ENCODE measurements around the gene SLC33A1. TPM values are rescaled to one million over a fixed set of nuclear protein-coding genes. Genes with fewer than 3 reads are reported as not detected.
A peak's percentile ranks its signal among the peaks of the same experiment; 100 is the strongest.

SLC33A1 gene
- total and polyA plus RNA-seq, 2 of the 13 experiments (the other 11 are each of a cell fraction or from before 2014, with no cell fraction given) = 20.0 to 32.1 TPM

GRCh38 chr3:155870133-155870944 is 16.1 kb upstream of the SLC33A1 start, which contains the start of gene GMPS (continued):
- TF ChIP-seq ZNF709 (CRISPR knock-in tag; IDR thresholded peaks at IDR 0.05) = peak; percentile 66; the same call in 1 of the 2 replicates
- TF ChIP-seq USF2 (IDR thresholded peaks at IDR 0.05; ENCODE audit: low read depth, low read length) = no peak
- no peak; the same call in 1 of the 2 replicates for TF ChIP-seq USF2 (CRISPR knock-in tag; IDR thresholded peaks at IDR 0.05; ENCODE audit: borderline replicate concordance)
- no peak for TF ChIP-seq ZNF282 (IDR thresholded peaks at IDR 0.05; ENCODE audit: partially characterized antibody)
- peak; percentile 96 for TF ChIP-seq SP4 (CRISPR knock-in tag; IDR thresholded peaks at IDR 0.05)
- TF ChIP-seq SMARCE1 (IDR thresholded peaks at IDR 0.05; ENCODE audit: borderline replicate concordance) = no peak
- TF ChIP-seq ZNF850 (CRISPR knock-in tag; conservative IDR thresholded peaks at IDR 0.05) = no peak; the same call in 1 of the 2 replicates
- TF ChIP-seq ZNF451 (CRISPR knock-in tag; IDR thresholded peaks at IDR 0.05) = no peak
- 0 out of 2 replicates have a peak, but pooled peaks have one; percentile 51 for TF ChIP-seq ZNF713 (CRISPR knock-in tag; IDR thresholded peaks at IDR 0.05)
- no peak; the same call in 1 of the 2 replicates for TF ChIP-seq ZNF652 (CRISPR knock-in tag; IDR thresholded peaks at IDR 0.05; ENCODE audit: borderline replicate concordance, low read depth)
- 0 out of 2 replicates have a peak, but pooled peaks have one; percentile 4 for TF ChIP-seq CEBPG (CRISPR knock-in tag; IDR thresholded peaks at IDR 0.05)
- TF ChIP-seq TARDBP (CRISPR knock-in tag; IDR thresholded peaks at IDR 0.05) = no peak; the same call in 1 of the 2 replicates
- no peak for TF ChIP-seq NR2F6 (IDR thresholded peaks at IDR 0.05)
- TF ChIP-seq NR2F6 (CRISPR knock-in tag; IDR thresholded peaks at IDR 0.05) = peak; percentile 15; the same call in 1 of the 2 replicates
- TF ChIP-seq SMAD1 (CRISPR knock-in tag; IDR thresholded peaks at IDR 0.05; ENCODE audit: borderline replicate concordance, low read depth) = 0 out of 2 replicates have a peak, but pooled peaks have one; percentile 42
- TF ChIP-seq TEAD2 (CRISPR knock-in tag; IDR thresholded peaks at IDR 0.05) = no peak
- no peak for TF ChIP-seq ELF4 (CRISPR knock-in tag; IDR thresholded peaks at IDR 0.05; ENCODE audit: borderline replicate concordance)
- TF ChIP-seq IKZF5 (CRISPR knock-in tag; IDR thresholded peaks at IDR 0.05) = 0 out of 2 replicates have a peak, but pooled peaks have one; percentile 41
- no peak for TF ChIP-seq ZSCAN20 (CRISPR knock-in tag; IDR thresholded peaks at IDR 0.05; ENCODE audit: borderline replicate concordance)
- 0 out of 2 replicates have a peak, but pooled peaks have one; percentile 39 for TF ChIP-seq CREBL2 (CRISPR knock-in tag; IDR thresholded peaks at IDR 0.05; ENCODE audit: borderline replicate concordance)
- TF ChIP-seq ZNF274 (CRISPR knock-in tag; IDR thresholded peaks at IDR 0.05) = peak; percentile 47; the same call in 1 of the 2 replicates
- no peak for TF ChIP-seq NONO (IDR thresholded peaks at IDR 0.05)
- no peak; the same call in 1 of the 2 replicates for TF ChIP-seq NONO (CRISPR knock-in tag; conservative IDR thresholded peaks at IDR 0.05)
- TF ChIP-seq DNMT1 (CRISPR knock-in tag; IDR thresholded peaks at IDR 0.05) = no peak
- TF ChIP-seq GTF2F1 (IDR thresholded peaks at IDR 0.05; ENCODE audit: low read length) = no peak
- TF ChIP-seq SETDB1 (CRISPR knock-in tag; IDR thresholded peaks at IDR 0.05; ENCODE audit: borderline replicate concordance) = no peak
- TF ChIP-seq ZNF564 (CRISPR knock-in tag; IDR thresholded peaks at IDR 0.05) = no peak
